ENCODE data around the gene CLDND2.
"Not testable (repeated sequence)": the region's sequence is repeated elsewhere in the genome, so short reads cannot be mapped to it uniquely, and the experiment has no call there.

Gene CLDND2, protein sequence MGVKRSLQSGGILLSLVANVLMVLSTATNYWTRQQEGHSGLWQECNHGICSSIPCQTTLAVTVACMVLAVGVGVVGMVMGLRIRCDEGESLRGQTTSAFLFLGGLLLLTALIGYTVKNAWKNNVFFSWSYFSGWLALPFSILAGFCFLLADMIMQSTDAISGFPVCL

GRCh38 chr19:51368366-51369282, at the start of gene CLDND2:
TSS of gene CLDND2 (minus strand) at chr19:51369003. CDS start at chr19:51368577, 426 bp downstream.
- no peak for DNase-seq (ENCODE audit: low read depth, low spot score)
- H3K27ac ChIP-seq, result peak within 1 kb of the TSS; percentile 74

- no peak for DNase-seq (ENCODE audit: low read depth, low spot score)
- H3K27ac ChIP-seq, result no peak overlapping the region
Measured at GRCh38 chr19:51417810-51418157, 49.0 kb upstream of the CLDND2 start.

DNA sequence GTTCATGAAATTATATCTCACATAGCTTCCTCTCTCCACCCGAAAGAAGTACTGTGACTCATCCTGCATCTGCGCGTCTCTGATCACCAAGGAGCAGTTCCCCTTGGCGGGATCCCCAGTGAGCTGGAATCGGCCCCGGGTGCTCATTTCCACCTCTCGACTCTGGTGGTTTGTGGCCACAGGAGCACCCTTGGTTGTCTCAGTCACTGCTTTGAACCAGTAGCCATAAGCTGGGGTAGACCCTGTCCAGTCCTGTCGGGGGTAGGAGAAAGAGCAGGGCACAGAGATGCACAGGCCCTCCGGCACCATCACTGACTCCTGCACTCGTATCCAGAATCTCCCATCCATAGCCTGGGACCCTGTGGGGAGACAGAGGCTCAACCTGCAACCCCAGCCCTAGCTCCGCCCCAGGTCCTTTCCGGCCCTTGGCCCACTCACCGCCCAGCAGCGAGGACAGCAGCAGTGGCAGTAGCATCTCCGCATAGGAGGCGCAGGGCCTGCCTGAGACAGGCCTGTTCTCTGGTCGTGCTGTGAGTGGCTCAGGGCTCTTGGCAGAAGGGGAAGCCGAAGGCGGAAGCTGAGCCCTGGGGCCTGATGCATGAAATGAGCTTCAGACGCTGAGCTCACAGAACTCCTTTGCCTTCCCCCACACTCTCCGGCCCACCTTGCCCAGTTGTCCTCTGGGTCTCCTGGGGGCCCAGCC, 48.5 kb upstream of the CLDND2 start, which contains the start of gene SIGLEC10:
Gene SIGLEC10, minus strand, starts transcription at position 536 of the 703 bp plus-strand sequence. Its CDS starts 61 bp downstream, at position 475.
- no peak for DNase-seq (ENCODE audit: low read depth, low spot score)

DNA sequence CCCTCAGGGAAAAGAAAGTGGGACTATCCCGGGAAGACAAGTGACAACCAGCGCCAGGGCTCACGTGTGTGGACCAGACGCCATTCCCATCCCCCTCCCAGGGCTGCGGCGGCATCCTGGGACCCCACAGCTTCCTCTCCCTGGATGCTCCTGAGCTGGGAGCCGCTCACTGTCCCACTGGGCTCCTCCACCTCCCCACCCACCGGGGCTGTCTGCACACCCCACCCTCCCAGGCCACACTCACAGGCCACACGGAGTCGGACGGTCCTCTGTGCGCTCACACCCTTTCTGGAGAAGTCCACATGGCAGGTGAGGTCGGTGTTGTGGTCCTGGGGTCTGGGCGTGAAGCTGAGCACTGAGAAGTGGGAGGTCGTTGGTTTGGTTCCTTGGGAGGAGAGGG, 47.6 kb upstream of the CLDND2 start:
- H3K27ac ChIP-seq; DNase-seq (ENCODE audit: low read depth, low spot score): not testable (repeated sequence)

More for the DNA sequence above, 48.5 kb upstream of the CLDND2 start, which contains the start of gene SIGLEC10:
- no peak within 1 kb of the TSS for H3K27ac ChIP-seq

GRCh38 chr19:51415187-51415586, 46.4 kb upstream of the CLDND2 start:
- DNase-seq (ENCODE audit: low read depth, low spot score), result no peak
- no peak overlapping the region for H3K27ac ChIP-seq

DNA sequence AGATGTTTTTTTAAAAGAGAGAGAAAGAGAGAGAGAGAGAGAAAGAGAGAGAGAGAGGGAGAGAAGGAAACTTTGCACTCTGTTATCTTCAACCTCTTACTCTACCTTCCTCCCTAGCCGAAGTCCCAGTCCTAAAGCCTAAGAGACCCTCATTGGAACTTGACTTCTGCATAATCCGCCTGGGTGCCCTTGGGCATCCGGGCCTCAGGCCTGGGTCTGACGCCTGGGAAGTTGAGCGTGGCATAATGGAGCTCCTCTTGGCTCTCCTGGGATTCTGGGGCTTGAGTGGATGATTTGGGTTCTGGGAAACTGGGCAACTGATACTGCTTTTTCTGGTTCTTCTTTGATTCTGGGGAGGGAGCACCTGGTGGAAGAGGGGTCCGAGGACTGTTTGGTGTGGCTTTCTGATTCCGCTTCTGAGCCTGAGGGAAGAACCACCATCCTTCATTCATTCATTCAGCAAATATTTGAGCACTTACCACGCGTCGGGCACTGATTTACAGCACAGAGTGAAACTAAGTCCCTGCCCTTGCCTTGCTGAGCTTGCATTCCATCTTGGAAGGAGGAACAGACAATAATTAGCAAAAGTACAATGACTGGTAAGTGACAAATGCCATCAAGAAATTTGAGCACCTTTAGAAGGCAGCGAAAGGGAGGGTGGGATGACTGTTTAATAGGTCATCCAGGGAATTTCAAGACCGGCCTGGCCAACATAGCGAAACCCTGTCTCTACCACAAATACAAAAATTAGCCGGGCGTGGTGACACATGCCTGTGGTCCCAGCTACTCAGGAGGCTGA, 42.3 kb upstream of the CLDND2 start:
- no peak overlapping the region for H3K27ac ChIP-seq
- DNase-seq (ENCODE audit: low read depth, low spot score), result no peak

- no peak for DNase-seq (ENCODE audit: low read depth, low spot score)
- no peak overlapping the region for H3K27ac ChIP-seq
Measured at GRCh38 chr19:51407511-51408131, 38.8 kb upstream of the CLDND2 start.

- no peak for DNase-seq (ENCODE audit: low read depth, low spot score)
- H3K27ac ChIP-seq, result no peak overlapping the region
Measured at GRCh38 chr19:51402117-51402516, 33.3 kb upstream of the CLDND2 start.

- not testable (repeated sequence) for DNase-seq (ENCODE audit: low read depth, low spot score); H3K27ac ChIP-seq
Measured at GRCh38 chr19:51399936-51400335, 31.1 kb upstream of the CLDND2 start.

DNA sequence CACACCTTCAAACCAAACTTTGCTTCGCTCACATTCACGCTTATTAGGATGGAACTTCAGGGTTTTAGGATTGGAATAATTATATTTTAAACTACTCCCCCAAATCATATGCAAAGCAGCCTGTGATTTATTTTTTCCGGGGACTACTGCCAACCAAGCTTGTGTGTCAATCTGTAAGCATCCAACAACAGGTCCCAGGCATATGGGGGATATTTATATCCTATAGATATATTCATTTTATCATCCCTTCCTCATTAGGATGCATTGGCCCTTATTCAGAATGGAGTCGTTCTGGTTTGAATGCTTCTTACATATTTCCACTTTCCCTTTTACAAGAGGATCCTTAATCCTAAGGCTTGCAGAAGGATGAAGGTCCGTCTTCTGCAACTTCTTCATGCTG, 30.4 kb upstream of the CLDND2 start:
- DNase-seq (ENCODE audit: low read depth, low spot score), result no peak

GRCh38 chr19:51398096-51398704, 29.4 kb upstream of the CLDND2 start:
- DNase-seq (ENCODE audit: low read depth, low spot score), result no peak
- no peak overlapping the region for H3K27ac ChIP-seq

More for the DNA sequence above, 30.4 kb upstream of the CLDND2 start:
- H3K27ac ChIP-seq, result no peak overlapping the region

DNA sequence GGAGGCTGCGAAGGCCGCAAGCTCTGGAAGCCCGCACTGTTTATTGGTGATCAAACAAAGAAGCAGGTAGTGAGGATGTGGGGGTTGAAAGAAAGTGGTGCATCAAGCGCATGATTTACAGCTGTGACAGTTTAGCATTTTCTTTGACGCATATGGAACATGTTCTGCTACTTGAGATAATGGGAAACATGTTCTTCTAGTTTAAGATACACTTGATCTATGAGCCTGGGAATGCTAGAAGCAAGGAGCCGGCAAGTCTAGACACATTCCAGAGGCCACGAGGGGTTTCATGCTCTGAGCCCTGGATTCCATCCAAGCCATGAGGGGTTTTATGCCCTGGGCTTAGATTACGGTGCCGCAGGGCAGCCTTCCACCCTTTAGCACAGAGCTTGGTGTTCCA, 28.6 kb upstream of the CLDND2 start:
- not testable (repeated sequence) for DNase-seq (ENCODE audit: low read depth, low spot score); H3K27ac ChIP-seq

DNA sequence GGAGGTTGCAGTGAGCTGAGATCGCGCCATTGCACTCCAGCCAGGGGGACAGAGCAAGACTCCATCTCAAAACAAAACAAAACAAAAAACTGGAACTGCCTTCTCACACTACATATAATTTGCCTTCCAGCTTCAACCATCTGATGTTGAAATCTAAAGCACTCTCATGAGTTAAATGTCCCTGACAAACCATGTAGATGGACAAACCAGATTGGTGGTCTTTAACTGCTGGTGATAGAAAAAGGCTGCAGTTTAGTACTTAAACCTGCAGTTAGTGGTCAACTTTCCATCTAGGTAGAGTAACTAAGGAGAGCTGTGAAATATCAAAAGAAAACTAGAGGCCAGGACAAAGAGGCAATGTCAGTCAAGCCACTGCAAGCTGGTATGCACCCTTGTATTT, 27.4 kb upstream of the CLDND2 start:
- no peak overlapping the region for H3K27ac ChIP-seq
- DNase-seq (ENCODE audit: low read depth, low spot score), result no peak

- peak; percentile 93 for DNase-seq (ENCODE audit: low read depth, low spot score)
- H3K27ac ChIP-seq, result peak overlapping the region; percentile 59
Measured at GRCh38 chr19:51394050-51394836, 25.4 kb upstream of the CLDND2 start.

GRCh38 chr19:51392701-51393100, 23.9 kb upstream of the CLDND2 start:
- no peak overlapping the region for H3K27ac ChIP-seq
- DNase-seq (ENCODE audit: low read depth, low spot score), result no peak

DNA sequence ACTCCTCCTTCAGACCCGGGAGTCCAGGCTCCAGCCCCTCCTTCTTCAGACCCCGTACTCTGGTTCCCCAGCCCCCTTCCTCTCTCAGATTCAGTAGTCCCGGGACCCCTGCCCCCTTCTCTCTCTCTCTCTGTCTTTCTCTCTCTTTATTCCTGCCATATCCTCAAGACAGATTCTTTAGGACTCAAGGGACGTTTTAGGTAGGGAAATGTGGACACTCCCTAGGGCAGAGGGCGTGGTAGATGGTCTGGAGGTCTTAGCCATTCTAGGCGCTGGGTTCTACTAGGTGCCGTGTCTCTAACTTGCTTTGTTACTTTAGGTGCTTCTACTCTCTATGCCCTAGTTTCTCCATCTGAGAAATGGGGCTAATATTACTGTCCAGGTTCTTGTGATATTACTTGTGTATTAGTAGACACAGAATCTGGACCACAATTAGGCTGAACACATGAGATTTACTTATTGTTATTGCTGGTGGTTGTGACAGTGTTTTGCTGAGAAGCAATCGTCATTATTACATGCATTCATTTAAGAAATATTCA, 22.3 kb upstream of the CLDND2 start:
- no peak for DNase-seq (ENCODE audit: low read depth, low spot score)
- H3K27ac ChIP-seq, result no peak overlapping the region

DNA sequence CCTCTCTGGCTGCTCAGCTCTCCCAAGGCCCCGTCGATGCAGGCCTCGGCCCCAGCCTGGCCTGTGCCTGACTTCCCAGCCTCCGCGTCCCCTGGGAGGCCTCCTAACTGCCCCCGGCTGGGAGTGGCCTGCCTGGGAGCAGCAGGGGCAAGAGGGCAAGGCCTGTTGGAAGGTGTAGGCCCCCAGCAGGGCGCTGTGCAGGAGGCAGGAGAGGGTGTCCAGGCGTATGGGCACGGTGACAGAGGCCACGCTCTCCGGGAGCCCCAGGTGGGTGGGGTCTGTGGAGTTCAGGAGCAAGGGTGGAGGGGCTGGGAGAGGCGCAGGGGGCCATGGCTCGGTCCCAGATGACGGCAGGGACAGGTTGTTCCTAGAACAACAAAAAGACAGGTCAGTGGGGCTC, 20.3 kb upstream of the CLDND2 start:
- no peak overlapping the region for H3K27ac ChIP-seq
- DNase-seq (ENCODE audit: low read depth, low spot score), result no peak

DNA sequence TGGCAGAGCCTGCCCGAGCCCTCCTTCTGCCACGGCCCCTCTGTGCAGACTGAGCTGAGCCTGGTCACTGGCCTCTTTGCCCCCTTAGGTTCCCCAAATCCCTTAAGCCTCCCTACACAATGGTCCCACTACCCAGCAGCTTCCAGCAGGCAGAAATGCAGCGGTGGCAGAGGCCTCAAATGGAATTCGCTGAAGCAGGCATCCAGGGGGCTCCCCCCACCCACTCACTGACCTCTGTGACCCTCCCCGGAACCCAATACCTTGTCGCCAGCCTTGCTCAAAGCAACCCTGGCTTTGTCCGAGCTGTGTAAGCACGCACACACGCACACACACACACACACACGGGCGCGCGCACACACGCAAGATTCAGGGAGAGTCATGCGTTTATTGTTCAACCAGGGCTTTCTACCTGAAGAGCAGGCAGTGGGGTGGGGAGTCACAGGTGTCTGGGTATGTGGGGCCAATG, 19.2 kb upstream of the CLDND2 start, which contains the start of gene LIM2:
Gene LIM2, minus strand, starts transcription at position 51 of the 466 bp plus-strand sequence. CDS start 531 bp downstream, outside the sequence.
- DNase-seq (ENCODE audit: low read depth, low spot score), result no peak

More for the DNA sequence above, 19.2 kb upstream of the CLDND2 start, which contains the start of gene LIM2:
- no peak within 1 kb of the TSS for H3K27ac ChIP-seq

All from epithelial cell of prostate (primary cell).